ENCODE results near the gene GRK7. TPM values are rescaled to one million over a fixed set of nuclear protein-coding genes. Genes with fewer than 3 reads are reported as not detected.

GRK7 gene
- total and polyA plus RNA-seq, 2 donors (not counting 1 experiment from before 2014, with no cell fraction given), result 0.12 TPM; not detected in 1

GRCh38 chr3:141782386-141782932, 19.3 kb downstream of the GRK7 start:
- no peak for TF ChIP-seq EZH2 (IDR thresholded peaks at IDR 0.05; ENCODE audit: borderline replicate concordance, insufficient read depth, low read depth, low read length, poor library complexity, severe bottlenecking)
- TF ChIP-seq, protein P1, sequence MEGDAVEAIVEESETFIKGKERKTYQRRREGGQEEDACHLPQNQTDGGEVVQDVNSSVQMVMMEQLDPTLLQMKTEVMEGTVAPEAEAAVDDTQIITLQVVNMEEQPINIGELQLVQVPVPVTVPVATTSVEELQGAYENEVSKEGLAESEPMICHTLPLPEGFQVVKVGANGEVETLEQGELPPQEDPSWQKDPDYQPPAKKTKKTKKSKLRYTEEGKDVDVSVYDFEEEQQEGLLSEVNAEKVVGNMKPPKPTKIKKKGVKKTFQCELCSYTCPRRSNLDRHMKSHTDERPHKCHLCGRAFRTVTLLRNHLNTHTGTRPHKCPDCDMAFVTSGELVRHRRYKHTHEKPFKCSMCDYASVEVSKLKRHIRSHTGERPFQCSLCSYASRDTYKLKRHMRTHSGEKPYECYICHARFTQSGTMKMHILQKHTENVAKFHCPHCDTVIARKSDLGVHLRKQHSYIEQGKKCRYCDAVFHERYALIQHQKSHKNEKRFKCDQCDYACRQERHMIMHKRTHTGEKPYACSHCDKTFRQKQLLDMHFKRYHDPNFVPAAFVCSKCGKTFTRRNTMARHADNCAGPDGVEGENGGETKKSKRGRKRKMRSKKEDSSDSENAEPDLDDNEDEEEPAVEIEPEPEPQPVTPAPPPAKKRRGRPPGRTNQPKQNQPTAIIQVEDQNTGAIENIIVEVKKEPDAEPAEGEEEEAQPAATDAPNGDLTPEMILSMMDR (IDR thresholded peaks at IDR 0.05), result no peak
- DNase-seq (no peak), ATAC-seq (ENCODE audit: low read depth) (no peak)
- Mint-ChIP-seq H3K9me3 (ENCODE audit: insufficient read depth) (peaks cover 5% of the 10 kb centered on the region), H3K27me3 (no peaks in the 10 kb centered on the region), H3K4me3 (no peak overlapping the region), H3K4me1 (no peaks in the 10 kb centered on the region), H3K27ac (no peak overlapping the region)
- Histone ChIP-seq H2AFZ (ENCODE audit: insufficient read depth, low read depth, low read length, poor library complexity, severe bottlenecking) (no peak overlapping the region), H3K79me2 (ENCODE audit: control insufficient read depth, insufficient read depth, low read length) (no peaks in the 10 kb centered on the region), H3K36me3 (replicated peaks in 1 of 2; ENCODE audit: control extremely low read depth in 1 of 2, control insufficient read depth in 1 of 2, extremely low read depth in 1 of 2, insufficient read depth in 2 of 2, low read length in 1 of 2) (no peaks in the 10 kb centered on the region), H3K9ac (ENCODE audit: low read length) (no peak overlapping the region), H3K4me3 (ENCODE audit: control extremely low read depth in 1 of 5, extremely low read depth in 1 of 5, insufficient read depth in 1 of 5, low read depth in 2 of 5, low read length in 4 of 5) (no peak overlapping the region), H3K27ac (ENCODE audit: low read length in 2 of 2) (no peak overlapping the region), H3K4me1 (ENCODE audit: control insufficient read depth in 2 of 2, insufficient read depth in 2 of 2, low read length in 2 of 2) (no peaks in the 10 kb centered on the region), H4K20me1 (ENCODE audit: control insufficient read depth, insufficient read depth, low read length, poor library complexity, severe bottlenecking) (no peaks in the 10 kb centered on the region), H3K9me3 (ENCODE audit: control extremely low read depth in 1 of 3, control insufficient read depth in 2 of 3, insufficient read depth in 1 of 3, low read length in 2 of 3) (no peaks in the 10 kb centered on the region), H3K27me3 (replicated peaks in 1 of 4; ENCODE audit: control extremely low read depth in 1 of 4, control insufficient read depth in 3 of 4, insufficient read depth in 4 of 4, low read length in 3 of 4) (no peaks in the 10 kb centered on the region), H3K4me2 (replicated peaks; ENCODE audit: low read depth, low read length, poor library complexity, severe bottlenecking) (no peak overlapping the region)
- CTCF ChIA-PET, result no interaction called here
- intact Hi-C loops (cut with micrococcal nuclease), result no loop called here
- POLR2A ChIA-PET, result no interaction called here
- WGBS (ENCODE audit: insufficient coverage), result 75% methylated on average over 1 of the region's 4 CpGs

DNA sequence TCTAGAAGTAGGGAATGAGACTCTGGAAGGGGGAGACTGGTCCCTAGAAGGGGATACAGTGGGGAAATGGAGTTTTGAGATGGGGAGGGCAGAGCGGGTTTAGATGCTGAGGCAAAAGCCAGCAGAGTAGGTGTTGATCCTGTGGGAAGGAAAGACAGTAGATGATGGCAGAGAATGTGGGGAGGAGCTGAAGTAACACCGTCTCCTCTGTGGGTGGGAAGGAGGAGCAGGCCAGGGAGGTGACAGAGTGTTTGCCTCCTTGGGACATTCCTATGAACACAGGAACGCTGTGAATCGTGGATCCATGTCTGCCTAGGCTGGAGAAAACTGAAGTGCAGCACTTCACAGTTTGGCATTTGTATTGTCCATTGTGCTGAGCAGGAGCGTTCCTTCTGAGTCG, 20.4 kb downstream of the GRK7 start:
- no peaks in the 10 kb centered on the region for H3K27me3 Mint-ChIP-seq
- Histone ChIP-seq H3K27ac (ENCODE audit: low read length in 2 of 2) (no peak overlapping the region), H3K4me3 (ENCODE audit: control extremely low read depth in 1 of 5, extremely low read depth in 1 of 5, insufficient read depth in 1 of 5, low read depth in 2 of 5, low read length in 4 of 5) (no peak overlapping the region), H2AFZ (ENCODE audit: insufficient read depth, low read depth, low read length, poor library complexity, severe bottlenecking) (no peak overlapping the region), H3K4me1 (ENCODE audit: control insufficient read depth in 2 of 2, insufficient read depth in 2 of 2, low read length in 2 of 2) (no peaks in the 10 kb centered on the region), H3K9ac (ENCODE audit: low read length) (no peak overlapping the region), H3K9me3 (ENCODE audit: control extremely low read depth in 1 of 3, control insufficient read depth in 2 of 3, insufficient read depth in 1 of 3, low read length in 2 of 3) (no peaks in the 10 kb centered on the region), H3K4me2 (replicated peaks; ENCODE audit: low read depth, low read length, poor library complexity, severe bottlenecking) (no peak overlapping the region), H3K27me3 (replicated peaks in 1 of 4; ENCODE audit: control extremely low read depth in 1 of 4, control insufficient read depth in 3 of 4, insufficient read depth in 4 of 4, low read length in 3 of 4) (no peaks in the 10 kb centered on the region), H3K79me2 (ENCODE audit: control insufficient read depth, insufficient read depth, low read length) (no peaks in the 10 kb centered on the region), H4K20me1 (ENCODE audit: control insufficient read depth, insufficient read depth, low read length, poor library complexity, severe bottlenecking) (no peaks in the 10 kb centered on the region), H3K36me3 (replicated peaks in 1 of 2; ENCODE audit: control extremely low read depth in 1 of 2, control insufficient read depth in 1 of 2, extremely low read depth in 1 of 2, insufficient read depth in 2 of 2, low read length in 1 of 2) (no peaks in the 10 kb centered on the region)
- peaks cover 5% of the 10 kb centered on the region for H3K9me3 Mint-ChIP-seq (ENCODE audit: insufficient read depth)
- no peak overlapping the region for H3K27ac Mint-ChIP-seq
- CTCF ChIA-PET, result no interaction called here
- no peaks in the 10 kb centered on the region for H3K4me1 Mint-ChIP-seq
- DNase-seq, result no peak
- H3K4me3 Mint-ChIP-seq, result no peak overlapping the region
- WGBS (ENCODE audit: insufficient coverage), result 97% methylated on average over 6 of the region's 6 CpGs
- ATAC-seq (ENCODE audit: low read depth), result no peak
- TF ChIP-seq EZH2 (IDR thresholded peaks at IDR 0.05; ENCODE audit: borderline replicate concordance, insufficient read depth, low read depth, low read length, poor library complexity, severe bottlenecking), result no peak
- TF ChIP-seq, protein P1 (IDR thresholded peaks at IDR 0.05), result no peak
- intact Hi-C loops (cut with micrococcal nuclease), result no loop called here
- POLR2A ChIA-PET, result no interaction called here

Data from B cell (primary cell).